Measurements from ENCODE around the gene PRKD1. TPM values are rescaled to one million over a fixed set of nuclear protein-coding genes. Genes with fewer than 3 reads are reported as not detected.

PRKD1 gene
- total RNA-seq, 2 experiments from 2014 or later, result not detected

- H3K27me3 Mint-ChIP-seq, result no peaks in the 10 kb centered on the region
These were observed 346.9 kb downstream of the PRKD1 start for GRCh38 chr14:29580763-29581162.

GRCh38 chr14:29579838-29580237, 347.8 kb downstream of the PRKD1 start:
- CTCF ChIA-PET, result no interaction called here
- Mint-ChIP-seq H3K4me3 (no peak overlapping the region), H3K9me3 (no peaks in the 10 kb centered on the region), H3K4me1 (ENCODE audit: low read depth) (no peaks in the 10 kb centered on the region), H3K27me3 (no peaks in the 10 kb centered on the region), H3K27ac (no peak overlapping the region), H3K36me3 (ENCODE audit: low read depth) (no peaks in the 10 kb centered on the region)
- H3K9me3 ChIP-seq (ENCODE audit: control insufficient read depth in 1 of 2, insufficient read depth in 1 of 2, low read length in 2 of 2), result no peaks in the 10 kb centered on the region
- ATAC-seq (ENCODE audit: poor library complexity) (no peak), DNase-seq (no peak)
- no peak overlapping the region for H3K27ac ChIP-seq (ENCODE audit: low read depth in 1 of 2, low read length in 2 of 2)
- H3K4me1 ChIP-seq (ENCODE audit: insufficient read depth, low read length), result no peaks in the 10 kb centered on the region
- H3K36me3 ChIP-seq (ENCODE audit: insufficient read depth, low read length), result no peaks in the 10 kb centered on the region
- H3K4me3 ChIP-seq (ENCODE audit: low read length), result no peak overlapping the region
- POLR2A ChIA-PET, result no interaction called here
- intact Hi-C loops (cut with DNase I, micrococcal nuclease), result no loop called here
- TF ChIP-seq, protein P1, sequence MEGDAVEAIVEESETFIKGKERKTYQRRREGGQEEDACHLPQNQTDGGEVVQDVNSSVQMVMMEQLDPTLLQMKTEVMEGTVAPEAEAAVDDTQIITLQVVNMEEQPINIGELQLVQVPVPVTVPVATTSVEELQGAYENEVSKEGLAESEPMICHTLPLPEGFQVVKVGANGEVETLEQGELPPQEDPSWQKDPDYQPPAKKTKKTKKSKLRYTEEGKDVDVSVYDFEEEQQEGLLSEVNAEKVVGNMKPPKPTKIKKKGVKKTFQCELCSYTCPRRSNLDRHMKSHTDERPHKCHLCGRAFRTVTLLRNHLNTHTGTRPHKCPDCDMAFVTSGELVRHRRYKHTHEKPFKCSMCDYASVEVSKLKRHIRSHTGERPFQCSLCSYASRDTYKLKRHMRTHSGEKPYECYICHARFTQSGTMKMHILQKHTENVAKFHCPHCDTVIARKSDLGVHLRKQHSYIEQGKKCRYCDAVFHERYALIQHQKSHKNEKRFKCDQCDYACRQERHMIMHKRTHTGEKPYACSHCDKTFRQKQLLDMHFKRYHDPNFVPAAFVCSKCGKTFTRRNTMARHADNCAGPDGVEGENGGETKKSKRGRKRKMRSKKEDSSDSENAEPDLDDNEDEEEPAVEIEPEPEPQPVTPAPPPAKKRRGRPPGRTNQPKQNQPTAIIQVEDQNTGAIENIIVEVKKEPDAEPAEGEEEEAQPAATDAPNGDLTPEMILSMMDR (IDR thresholded peaks at IDR 0.05), result no peak
- H3K27me3 ChIP-seq (ENCODE audit: control insufficient read depth in 1 of 2, insufficient read depth in 2 of 2, low read length in 2 of 2), result no peaks in the 10 kb centered on the region

More at GRCh38 chr14:29580763-29581162, 346.9 kb downstream of the PRKD1 start:
- no peaks in the 10 kb centered on the region for H3K27me3 ChIP-seq (ENCODE audit: control insufficient read depth in 1 of 2, insufficient read depth in 2 of 2, low read length in 2 of 2)
- no peaks in the 10 kb centered on the region for H3K4me1 ChIP-seq (ENCODE audit: insufficient read depth, low read length)
- no peak overlapping the region for H3K27ac ChIP-seq (ENCODE audit: low read depth in 1 of 2, low read length in 2 of 2)
- CTCF ChIA-PET, result no interaction called here
- DNase-seq (no peak), ATAC-seq (ENCODE audit: poor library complexity) (no peak)
- POLR2A ChIA-PET, result no interaction called here
- Mint-ChIP-seq H3K36me3 (ENCODE audit: low read depth) (no peaks in the 10 kb centered on the region), H3K27ac (no peak overlapping the region), H3K9me3 (no peaks in the 10 kb centered on the region), H3K4me1 (ENCODE audit: low read depth) (no peaks in the 10 kb centered on the region), H3K4me3 (no peak overlapping the region)
- TF ChIP-seq, protein P1 (IDR thresholded peaks at IDR 0.05), result no peak
- intact Hi-C loops (cut with DNase I, micrococcal nuclease), result no loop called here
- no peaks in the 10 kb centered on the region for H3K9me3 ChIP-seq (ENCODE audit: control insufficient read depth in 1 of 2, insufficient read depth in 1 of 2, low read length in 2 of 2)
- no peak overlapping the region for H3K4me3 ChIP-seq (ENCODE audit: low read length)
- no peaks in the 10 kb centered on the region for H3K36me3 ChIP-seq (ENCODE audit: insufficient read depth, low read length)

GRCh38 chr14:29576927-29577326, 350.7 kb downstream of the PRKD1 start:
- Histone ChIP-seq H3K4me1 (ENCODE audit: insufficient read depth, low read length) (no peaks in the 10 kb centered on the region), H3K36me3 (ENCODE audit: insufficient read depth, low read length) (no peaks in the 10 kb centered on the region), H3K9me3 (ENCODE audit: control insufficient read depth in 1 of 2, insufficient read depth in 1 of 2, low read length in 2 of 2) (no peaks in the 10 kb centered on the region), H3K4me3 (ENCODE audit: low read length) (no peak overlapping the region), H3K27me3 (ENCODE audit: control insufficient read depth in 1 of 2, insufficient read depth in 2 of 2, low read length in 2 of 2) (no peaks in the 10 kb centered on the region), H3K27ac (ENCODE audit: low read depth in 1 of 2, low read length in 2 of 2) (no peak overlapping the region)
- Mint-ChIP-seq H3K9me3 (peaks cover 6% of the 10 kb centered on the region), H3K36me3 (ENCODE audit: low read depth) (no peaks in the 10 kb centered on the region), H3K27me3 (no peaks in the 10 kb centered on the region), H3K27ac (no peak overlapping the region), H3K4me1 (ENCODE audit: low read depth) (no peaks in the 10 kb centered on the region), H3K4me3 (no peak overlapping the region)
- TF ChIP-seq, protein P1 (IDR thresholded peaks at IDR 0.05), result no peak
- ATAC-seq (ENCODE audit: poor library complexity), result no peak
- intact Hi-C loops (cut with DNase I, micrococcal nuclease), result no loop called here
- ChIA-PET CTCF (no interaction called here), POLR2A (no interaction called here)
- no peak for DNase-seq
